Glutamatergic neuron (in vitro differentiated cells): ENCODE results near the gene CACNB2. TPM values are rescaled to one million over a fixed set of nuclear protein-coding genes. Genes with fewer than 3 reads are reported as not detected.

ENCODE experiments used
- DNase-seq: peaks from one replicate; pipeline ENCODE4 v3.0.0; 2022
- H3K27ac Mint-ChIP-seq: one replicate; pipeline ENCODE4 v1.8.0; 2020; ENCODE audit warnings: mild to moderate bottlenecking, mixed read lengths, inconsistent platforms; ENCODE audit not compliant: unreplicated experiment
- H3K27me3 Mint-ChIP-seq: one replicate; pipeline ENCODE4 v1.8.0; 2020; ENCODE audit warnings: mild to moderate bottlenecking, moderate library complexity, mixed read lengths, inconsistent platforms; ENCODE audit not compliant: unreplicated experiment
- H3K36me3 Mint-ChIP-seq: one replicate; pipeline ENCODE4 v1.8.0; 2020; ENCODE audit warnings: mild to moderate bottlenecking, mixed read lengths, inconsistent platforms; ENCODE audit not compliant: unreplicated experiment
- H3K4me1 Mint-ChIP-seq: one replicate; pipeline ENCODE4 v1.8.0; 2020; ENCODE audit warnings: mild to moderate bottlenecking, low read depth, mixed read lengths, inconsistent platforms; ENCODE audit not compliant: unreplicated experiment
- H3K4me3 Mint-ChIP-seq: one replicate; pipeline ENCODE4 v1.8.0; 2020; ENCODE audit warnings: mild to moderate bottlenecking, mixed read lengths, inconsistent platforms; ENCODE audit not compliant: unreplicated experiment
- H3K9me3 Mint-ChIP-seq: one replicate; pipeline ENCODE4 v1.8.0; 2020; ENCODE audit warnings: mild to moderate bottlenecking, moderate library complexity, mixed read lengths, inconsistent platforms; ENCODE audit not compliant: unreplicated experiment
- CTCF ChIP-seq: fragments of 200-600 bp; sonication (generic); IDR thresholded peaks from one replicate; pipeline ENCODE4 v1.5.0; 2021; ENCODE audit not compliant: partially characterized antibody, unreplicated experiment
- total RNA-seq: library from RNA; stranded (reverse); fragmentation: NEBNext Ultra II Directional; extraction: Animal tissue kit (Norgen Biotek cat#: 25700); gene quantifications from one replicate; pipeline ENCODE4 v1.2.1, GENCODE V29; 2021; ENCODE audit not compliant: unreplicated experiment

The CACNB2 gene
- total RNA-seq, 1 donor from 2014 or later = 3.2 TPM

DNA sequence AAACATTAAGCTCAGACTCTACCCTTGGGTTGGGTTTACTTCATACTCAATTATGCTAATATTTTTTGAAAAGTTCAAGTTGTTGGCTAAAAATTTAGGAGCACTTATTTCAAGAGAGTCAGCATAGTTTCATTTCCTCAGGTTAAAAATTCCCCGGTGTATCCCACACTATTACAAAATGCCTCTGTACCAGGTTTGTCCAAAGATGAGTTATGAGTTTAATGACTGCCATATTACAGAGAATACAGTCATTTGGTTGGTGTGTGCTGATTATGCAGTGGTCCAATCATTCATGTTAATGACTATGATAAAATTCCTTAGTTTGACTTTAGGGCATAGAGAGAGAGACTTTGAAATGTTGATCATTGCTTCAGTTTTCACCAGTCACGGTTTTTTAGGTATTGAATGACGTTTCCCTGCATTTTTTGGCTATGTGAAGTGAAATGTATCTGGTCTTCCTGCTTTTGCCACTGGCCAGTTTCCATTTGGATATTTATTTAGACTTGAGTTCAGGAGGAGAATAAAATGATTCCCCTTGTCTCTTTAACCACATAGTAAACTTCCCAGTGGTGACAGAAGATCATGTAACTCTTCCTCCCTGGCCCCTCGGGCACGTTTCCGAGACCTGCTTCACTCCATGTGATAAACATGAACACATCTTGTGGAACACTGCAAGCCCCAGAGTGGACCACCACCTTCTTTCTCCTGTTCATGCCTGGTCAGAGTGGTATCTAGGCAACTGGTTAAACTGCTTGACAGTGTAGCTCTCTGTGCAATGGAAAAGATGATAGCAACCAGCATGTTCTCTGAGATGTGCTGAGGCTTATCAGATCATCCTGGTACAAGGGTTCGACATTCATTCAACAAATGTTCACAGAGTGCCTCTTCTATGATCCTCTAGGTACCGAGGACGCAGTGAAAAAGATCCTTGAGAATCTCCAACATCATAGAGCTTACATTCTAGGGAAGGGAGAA lies 153.6 kb downstream of the CACNB2 start:
- H3K27me3 Mint-ChIP-seq = peaks cover 2% of the 10 kb centered on the region
- DNase-seq = no peak
- H3K27ac Mint-ChIP-seq = no peak overlapping the region
- no peaks in the 10 kb centered on the region for H3K9me3 Mint-ChIP-seq
- TF ChIP-seq CTCF = no peak
- H3K4me1 Mint-ChIP-seq = no peaks in the 10 kb centered on the region
- no peak overlapping the region for H3K4me3 Mint-ChIP-seq
- no peaks in the 10 kb centered on the region for H3K36me3 Mint-ChIP-seq

- Mint-ChIP-seq H3K36me3 (no peaks in the 10 kb centered on the region), H3K4me1 (no peaks in the 10 kb centered on the region), H3K27me3 (peaks cover 2% of the 10 kb centered on the region), H3K4me3 (no peak overlapping the region), H3K9me3 (no peaks in the 10 kb centered on the region), H3K27ac (no peak overlapping the region)
- DNase-seq = no peak
- no peak for TF ChIP-seq CTCF
Measured at GRCh38 chr10:18294633-18295032, 154.4 kb downstream of the CACNB2 start.

- no peak overlapping the region for H3K27ac Mint-ChIP-seq
- DNase-seq = no peak
- TF ChIP-seq CTCF = no peak
Measured at GRCh38 chr10:18297659-18298058, 157.4 kb downstream of the CACNB2 start.

GRCh38 chr10:18298256-18298655 lies 158.0 kb downstream of the CACNB2 start:
- Mint-ChIP-seq H3K27me3 (peaks cover 2% of the 10 kb centered on the region), H3K4me3 (no peak overlapping the region), H3K27ac (no peak overlapping the region), H3K36me3 (no peaks in the 10 kb centered on the region), H3K9me3 (no peaks in the 10 kb centered on the region), H3K4me1 (no peaks in the 10 kb centered on the region)
- no peak for DNase-seq
- no peak for TF ChIP-seq CTCF

More at GRCh38 chr10:18297659-18298058, 157.4 kb downstream of the CACNB2 start:
- no peaks in the 10 kb centered on the region for H3K9me3 Mint-ChIP-seq
- H3K4me1 Mint-ChIP-seq = no peaks in the 10 kb centered on the region
- H3K4me3 Mint-ChIP-seq = no peak overlapping the region
- peaks cover 2% of the 10 kb centered on the region for H3K27me3 Mint-ChIP-seq
- H3K36me3 Mint-ChIP-seq = no peaks in the 10 kb centered on the region
